Stimulated activated CD8-positive, alpha-beta memory T cell treated with anti-CD3 and anti-CD28 coated beads, Interleukin-4, amount 100 ng/mL, for 48 hours (primary cell): ENCODE results near the gene UPK3A.
"Not testable (repeated sequence)": the region's sequence is repeated elsewhere in the genome, so short reads cannot be mapped to it uniquely, and the experiment has no call there.

Experiments used
- DNase-seq: peaks from one replicate; pipeline ENCODE4 v3.0.0-alpha.2; 2020

Gene UPK3A

GRCh38 chr22:45284705-45285262 is at the start of gene UPK3A:
UPK3A (plus strand) TSS chr22:45284949; CDS start chr22:45285014, 65 bp downstream.
- DNase-seq, result peak; percentile 72

GRCh38 chr22:45235101-45235777 is 49.5 kb upstream of the UPK3A start:
- no peak for DNase-seq

GRCh38 chr22:45235851-45236342 is 48.9 kb upstream of the UPK3A start:
- no peak for DNase-seq

- DNase-seq, result no peak
Measured at GRCh38 chr22:45237065-45237990, 47.4 kb upstream of the UPK3A start.

- DNase-seq, result no peak
Measured at GRCh38 chr22:45238076-45238956, 46.4 kb upstream of the UPK3A start.

GRCh38 chr22:45238957-45239680 is 45.6 kb upstream of the UPK3A start:
- no peak for DNase-seq

- no peak for DNase-seq
Measured at GRCh38 chr22:45239681-45240051, 45.1 kb upstream of the UPK3A start.

- peak; percentile 55 for DNase-seq
Measured at GRCh38 chr22:45240104-45240809, 44.5 kb upstream of the UPK3A start.

GRCh38 chr22:45240810-45241631 is 43.7 kb upstream of the UPK3A start, which contains the start of gene KIAA0930:
KIAA0930 (minus strand) TSS chr22:45240894; CDS start chr22:45240703, 191 bp downstream.
- peak; percentile 86 for DNase-seq

GRCh38 chr22:45242778-45243191 is 42.0 kb upstream of the UPK3A start:
- no peak for DNase-seq

GRCh38 chr22:45244916-45245315 is 39.8 kb upstream of the UPK3A start:
- DNase-seq, result no peak

GRCh38 chr22:45246060-45246985 is 38.4 kb upstream of the UPK3A start:
- no peak for DNase-seq

- no peak for DNase-seq
Measured at GRCh38 chr22:45248832-45249561, 35.8 kb upstream of the UPK3A start.

GRCh38 chr22:45251825-45252224 is 32.9 kb upstream of the UPK3A start:
- DNase-seq, result no peak

GRCh38 chr22:45253039-45253641 is 31.6 kb upstream of the UPK3A start:
- DNase-seq, result no peak

GRCh38 chr22:45254388-45254787 is 30.4 kb upstream of the UPK3A start:
- no peak for DNase-seq

- no peak for DNase-seq
Measured at GRCh38 chr22:45254789-45255278, 29.9 kb upstream of the UPK3A start.

- not testable (repeated sequence) for DNase-seq
Measured at GRCh38 chr22:45257941-45258340, 26.8 kb upstream of the UPK3A start.
